A549 treated with AZD9567 at 1 μM for 4 hours (cell line): ENCODE measurements around the gene OR7A5. TPM values are rescaled to one million over a fixed set of nuclear protein-coding genes. Genes with fewer than 3 reads are reported as not detected.

Experiments
- total RNA-seq: library from RNA; stranded (reverse); fragments of 200-300 nt; extraction: Qiagen RNA extraction; gene quantifications from 5 replicates; pipeline ENCODE4 v1.2.3, GENCODE V29; 2022; ENCODE audit not compliant: insufficient read depth

OR7A5 gene
- not detected in 5 replicates for total RNA-seq

GRCh38 chr19:14835011-14835410, at the start of gene OR7A5, which contains the start of gene OR7C1:
OR7A5 (minus strand) TSS chr19:14835185; CDS start chr19:14828241, 6,944 bp downstream.
OR7C1 (minus strand) TSS chr19:14835185; CDS start chr19:14800136, 35,049 bp downstream.

GRCh38 chr19:14848822-14849221, 13.8 kb upstream of the OR7A5 start, which contains the start of gene OR7A10:
OR7A10 (minus strand) TSS chr19:14848922; CDS start chr19:14841877, 7,045 bp downstream.

GRCh38 chr19:14778110-14778845, 56.7 kb downstream of the OR7A5 start, which contains the start of gene ADGRE2:
ADGRE2 (minus strand) TSS chr19:14778560; CDS start chr19:14776756, 1,804 bp downstream.

Other genes starting within 250 kb of the OR7A5 start
- not detected in 5 replicates for gene ADGRE3, start 160.3 kb downstream of the OR7A5 start, total RNA-seq
- gene ZNF333, start 145.1 kb downstream of the OR7A5 start, total RNA-seq, result 0.77 to 3.7 TPM (median 3.3 TPM) in 5 replicates
- 0.71 to 1.1 TPM (median 0.85 TPM) in 4 of 5 replicates, not detected in the other for gene ADGRE2, start 56.6 kb downstream of the OR7A5 start, total RNA-seq
- gene OR7C1, start within 50 bp of the OR7A5 start, total RNA-seq, result not detected in 5 replicates
- not detected in 5 replicates for gene OR7A10, start 13.7 kb upstream of the OR7A5 start, total RNA-seq
- gene OR7A17, start 50.9 kb upstream of the OR7A5 start, total RNA-seq, result not detected in 5 replicates
- gene OR7C2, start 106.3 kb upstream of the OR7A5 start, total RNA-seq, result not detected in 5 replicates
- gene SLC1A6, start 144.7 kb upstream of the OR7A5 start, total RNA-seq, result not detected in 5 replicates
- not detected in 5 replicates for gene CASP14, start 214.3 kb upstream of the OR7A5 start, total RNA-seq
- gene OR1I1, start 247.0 kb upstream of the OR7A5 start, total RNA-seq, result not detected in 5 replicates